HuH-7 (cell line): ENCODE measurements around the gene PLIN3.
"Not testable (repeated sequence)": the region's sequence is repeated elsewhere in the genome, so short reads cannot be mapped to it uniquely, and the experiment has no call there.

Source experiments
- DNase-seq: peaks from one replicate; pipeline ENCODE4 v3.0.0; 2011; ENCODE audit warnings: low spot score

The PLIN3 gene

GRCh38 chr19:4889034-4889815 lies 21.8 kb upstream of the PLIN3 start:
- DNase-seq = no peak

GRCh38 chr19:4887803-4888202 lies 20.3 kb upstream of the PLIN3 start:
- not testable (repeated sequence) for DNase-seq

- not testable (repeated sequence) for DNase-seq
These were observed 17.5 kb upstream of the PLIN3 start for GRCh38 chr19:4884993-4885392.

GRCh38 chr19:4882874-4883273 lies 15.4 kb upstream of the PLIN3 start:
- DNase-seq = not testable (repeated sequence)

- no peak for DNase-seq
These were observed 11.6 kb upstream of the PLIN3 start for GRCh38 chr19:4879041-4879440.

- no peak for DNase-seq
These were observed 11.1 kb upstream of the PLIN3 start for GRCh38 chr19:4878491-4878968.

GRCh38 chr19:4877753-4878490 lies 10.5 kb upstream of the PLIN3 start:
- DNase-seq = no peak

GRCh38 chr19:4873930-4874329 lies 6.5 kb upstream of the PLIN3 start:
- no peak for DNase-seq

- no peak for DNase-seq
These were observed 4.2 kb upstream of the PLIN3 start for GRCh38 chr19:4871711-4872110.

GRCh38 chr19:4870025-4870700 lies 2.7 kb upstream of the PLIN3 start:
- DNase-seq = peak; percentile 52

- DNase-seq = no peak
These were observed 893 bp upstream of the PLIN3 start for GRCh38 chr19:4868286-4868834.

- no peak for DNase-seq
These were observed 657 bp downstream of the PLIN3 start for GRCh38 chr19:4866595-4867424.

- DNase-seq = no peak
These were observed 6.3 kb downstream of the PLIN3 start for GRCh38 chr19:4861147-4861546.

GRCh38 chr19:4859697-4860096 lies 7.8 kb downstream of the PLIN3 start:
- no peak for DNase-seq

GRCh38 chr19:4856468-4856867 lies 11.0 kb downstream of the PLIN3 start:
- not testable (repeated sequence) for DNase-seq

- not testable (repeated sequence) for DNase-seq
These were observed 14.0 kb downstream of the PLIN3 start for GRCh38 chr19:4853506-4853905.

- no peak for DNase-seq
These were observed 15.0 kb downstream of the PLIN3 start for GRCh38 chr19:4852484-4852883.

GRCh38 chr19:4851551-4852290 lies 15.7 kb downstream of the PLIN3 start:
- peak; percentile 78 for DNase-seq

- DNase-seq = no peak
These were observed 18.4 kb downstream of the PLIN3 start for GRCh38 chr19:4849019-4849418.

GRCh38 chr19:4847190-4847973 lies 20.1 kb downstream of the PLIN3 start:
- DNase-seq = no peak
